ENCODE data around the gene MSH5. TPM values are rescaled to one million over a fixed set of nuclear protein-coding genes. Genes with fewer than 3 reads are reported as not detected.

MSH5 gene
- total RNA-seq, 1 experiment from 2014 or later: 38.1 TPM

DNA sequence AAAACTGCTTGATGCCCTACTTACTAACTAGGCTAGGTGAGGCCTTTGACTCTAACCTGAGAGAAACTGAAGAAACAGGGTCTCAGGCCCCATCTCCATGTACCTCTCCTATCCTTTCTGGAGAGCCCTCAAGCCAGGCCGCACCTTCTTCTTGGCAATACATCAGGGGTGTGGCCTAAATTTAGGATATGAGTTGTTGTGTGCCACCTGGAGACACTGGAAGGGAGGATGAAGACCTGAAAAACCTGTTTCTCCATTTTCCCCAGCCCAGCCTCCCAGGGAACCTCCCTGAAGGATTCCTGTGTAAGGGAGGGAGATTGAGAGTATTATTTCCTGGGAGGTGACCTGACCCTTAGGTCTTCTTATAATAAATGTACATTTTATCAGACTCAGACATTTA, 21.5 kb upstream of the MSH5 start:
- H3K36me3 ChIP-seq (ENCODE audit: control insufficient read depth, insufficient read depth, low read length): no peaks in the 10 kb centered on the region
- TF ChIP-seq, protein P1, sequence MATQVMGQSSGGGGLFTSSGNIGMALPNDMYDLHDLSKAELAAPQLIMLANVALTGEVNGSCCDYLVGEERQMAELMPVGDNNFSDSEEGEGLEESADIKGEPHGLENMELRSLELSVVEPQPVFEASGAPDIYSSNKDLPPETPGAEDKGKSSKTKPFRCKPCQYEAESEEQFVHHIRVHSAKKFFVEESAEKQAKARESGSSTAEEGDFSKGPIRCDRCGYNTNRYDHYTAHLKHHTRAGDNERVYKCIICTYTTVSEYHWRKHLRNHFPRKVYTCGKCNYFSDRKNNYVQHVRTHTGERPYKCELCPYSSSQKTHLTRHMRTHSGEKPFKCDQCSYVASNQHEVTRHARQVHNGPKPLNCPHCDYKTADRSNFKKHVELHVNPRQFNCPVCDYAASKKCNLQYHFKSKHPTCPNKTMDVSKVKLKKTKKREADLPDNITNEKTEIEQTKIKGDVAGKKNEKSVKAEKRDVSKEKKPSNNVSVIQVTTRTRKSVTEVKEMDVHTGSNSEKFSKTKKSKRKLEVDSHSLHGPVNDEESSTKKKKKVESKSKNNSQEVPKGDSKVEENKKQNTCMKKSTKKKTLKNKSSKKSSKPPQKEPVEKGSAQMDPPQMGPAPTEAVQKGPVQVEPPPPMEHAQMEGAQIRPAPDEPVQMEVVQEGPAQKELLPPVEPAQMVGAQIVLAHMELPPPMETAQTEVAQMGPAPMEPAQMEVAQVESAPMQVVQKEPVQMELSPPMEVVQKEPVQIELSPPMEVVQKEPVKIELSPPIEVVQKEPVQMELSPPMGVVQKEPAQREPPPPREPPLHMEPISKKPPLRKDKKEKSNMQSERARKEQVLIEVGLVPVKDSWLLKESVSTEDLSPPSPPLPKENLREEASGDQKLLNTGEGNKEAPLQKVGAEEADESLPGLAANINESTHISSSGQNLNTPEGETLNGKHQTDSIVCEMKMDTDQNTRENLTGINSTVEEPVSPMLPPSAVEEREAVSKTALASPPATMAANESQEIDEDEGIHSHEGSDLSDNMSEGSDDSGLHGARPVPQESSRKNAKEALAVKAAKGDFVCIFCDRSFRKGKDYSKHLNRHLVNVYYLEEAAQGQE (IDR thresholded peaks at IDR 0.05; ENCODE audit: insufficient read depth in 1 of 2, low read depth in 2 of 2, low read length in 1 of 2): no peak
- TF ChIP-seq, protein P2, sequence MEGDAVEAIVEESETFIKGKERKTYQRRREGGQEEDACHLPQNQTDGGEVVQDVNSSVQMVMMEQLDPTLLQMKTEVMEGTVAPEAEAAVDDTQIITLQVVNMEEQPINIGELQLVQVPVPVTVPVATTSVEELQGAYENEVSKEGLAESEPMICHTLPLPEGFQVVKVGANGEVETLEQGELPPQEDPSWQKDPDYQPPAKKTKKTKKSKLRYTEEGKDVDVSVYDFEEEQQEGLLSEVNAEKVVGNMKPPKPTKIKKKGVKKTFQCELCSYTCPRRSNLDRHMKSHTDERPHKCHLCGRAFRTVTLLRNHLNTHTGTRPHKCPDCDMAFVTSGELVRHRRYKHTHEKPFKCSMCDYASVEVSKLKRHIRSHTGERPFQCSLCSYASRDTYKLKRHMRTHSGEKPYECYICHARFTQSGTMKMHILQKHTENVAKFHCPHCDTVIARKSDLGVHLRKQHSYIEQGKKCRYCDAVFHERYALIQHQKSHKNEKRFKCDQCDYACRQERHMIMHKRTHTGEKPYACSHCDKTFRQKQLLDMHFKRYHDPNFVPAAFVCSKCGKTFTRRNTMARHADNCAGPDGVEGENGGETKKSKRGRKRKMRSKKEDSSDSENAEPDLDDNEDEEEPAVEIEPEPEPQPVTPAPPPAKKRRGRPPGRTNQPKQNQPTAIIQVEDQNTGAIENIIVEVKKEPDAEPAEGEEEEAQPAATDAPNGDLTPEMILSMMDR (IDR thresholded peaks at IDR 0.05): no peak
- TF ChIP-seq POLR2AphosphoS5 (IDR thresholded peaks at IDR 0.05; ENCODE audit: low read depth, low read length) (no peak), SIN3A (IDR thresholded peaks at IDR 0.05; ENCODE audit: borderline replicate concordance, insufficient read depth, low read depth, low read length) (no peak), TCF7L2 (IDR thresholded peaks at IDR 0.05; ENCODE audit: low read depth, low read length) (no peak)
- H3K27ac ChIP-seq (ENCODE audit: low read length): no peak overlapping the region
- ChIA-PET POLR2A (no interaction called here), CTCF (no interaction called here)
- no peaks in the 10 kb centered on the region for H3K27me3 ChIP-seq (ENCODE audit: control insufficient read depth, insufficient read depth, low read length)
- intact Hi-C loops (cut with micrococcal nuclease; ENCODE audit: unreplicated experiment) (no loop called here), in situ Hi-C loops (cut with HindIII; ENCODE audit: low pct_unique_long_range_greater_than_20kb, low sequenced_read_pairs) (no loop called here)
- BruUV-seq (replicated peaks): no TSS peak
- H3K4me1 ChIP-seq (ENCODE audit: control insufficient read depth, insufficient read depth, low read length): no peaks in the 10 kb centered on the region
- no peaks in the 10 kb centered on the region for H3K9me3 ChIP-seq (ENCODE audit: control insufficient read depth, insufficient read depth, low read depth, low read length)
- no peak overlapping the region for H3K4me3 ChIP-seq (ENCODE audit: low read depth in 2 of 2, low read length in 2 of 2)
- ATAC-seq (no peak), DNase-seq (ENCODE audit: low read depth, low spot score) (no peak)

DNA sequence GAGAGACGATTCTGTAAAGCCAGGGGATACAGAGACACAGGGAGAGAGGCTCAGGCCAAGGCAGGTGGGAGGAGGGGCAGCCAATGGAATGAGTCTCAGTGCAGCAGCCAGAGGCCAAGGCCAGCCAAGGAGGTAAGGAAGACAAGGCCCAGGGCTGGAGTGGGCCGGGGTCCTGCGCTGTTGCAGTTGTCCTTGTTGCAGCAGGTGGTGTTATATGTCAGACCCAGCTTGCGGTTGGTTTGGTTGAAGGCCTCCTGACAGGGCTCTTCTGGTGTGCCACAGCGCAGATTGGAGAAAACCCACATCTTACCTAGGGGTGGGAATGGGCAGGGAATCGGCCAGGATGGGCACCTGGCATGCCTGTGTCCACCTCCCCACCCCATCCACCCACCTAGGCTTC, 20.8 kb upstream of the MSH5 start:
- Histone ChIP-seq H3K27ac (ENCODE audit: low read length) (no peak overlapping the region), H3K36me3 (ENCODE audit: control insufficient read depth, insufficient read depth, low read length) (no peaks in the 10 kb centered on the region), H3K9me3 (ENCODE audit: control insufficient read depth, insufficient read depth, low read depth, low read length) (no peaks in the 10 kb centered on the region), H3K27me3 (ENCODE audit: control insufficient read depth, insufficient read depth, low read length) (no peaks in the 10 kb centered on the region), H3K4me1 (ENCODE audit: control insufficient read depth, insufficient read depth, low read length) (no peaks in the 10 kb centered on the region), H3K4me3 (ENCODE audit: low read depth in 2 of 2, low read length in 2 of 2) (no peak overlapping the region)
- BruUV-seq (replicated peaks): no TSS peak
- TF ChIP-seq, protein P1 (IDR thresholded peaks at IDR 0.05; ENCODE audit: insufficient read depth in 1 of 2, low read depth in 2 of 2, low read length in 1 of 2): no peak
- TF ChIP-seq TCF7L2 (IDR thresholded peaks at IDR 0.05; ENCODE audit: low read depth, low read length): no peak
- TF ChIP-seq SIN3A (IDR thresholded peaks at IDR 0.05; ENCODE audit: borderline replicate concordance, insufficient read depth, low read depth, low read length): no peak
- TF ChIP-seq, protein P2 (IDR thresholded peaks at IDR 0.05): no peak
- TF ChIP-seq POLR2AphosphoS5 (IDR thresholded peaks at IDR 0.05; ENCODE audit: low read depth, low read length): no peak
- intact Hi-C loops (cut with micrococcal nuclease; ENCODE audit: unreplicated experiment) (no loop called here), in situ Hi-C loops (cut with HindIII; ENCODE audit: low pct_unique_long_range_greater_than_20kb, low sequenced_read_pairs) (no loop called here)
- ATAC-seq: no peak
- no peak for DNase-seq (ENCODE audit: low read depth, low spot score)
- POLR2A ChIA-PET: interaction anchor here (0.6 kb wide), 1 partner anchor 15 kb away, joined by 3 read pairs; no protein-coding TSS in a partner anchor
- CTCF ChIA-PET: no interaction called here

All from Panc1 (cell line).